Left lung (tissue), 10 donors: ENCODE results near the gene DEGS1. TPM values are rescaled to one million over a fixed set of nuclear protein-coding genes. Genes with fewer than 3 reads are reported as not detected.

Experiments used
- ATAC-seq: fragments of 200-7000 bp; cut with Tn5 transposase; one replicate; pipeline ENCODE4 v1.9.1; 2020; ENCODE audit warnings: moderate library complexity
- DNase-seq, 4 donors: peaks; one replicate each; pipeline ENCODE4 v3.0.0-alpha.2; 2013 to 2020
- H3K27ac ChIP-seq, 2 donors: fragments of 200-600 bp; sonication (generic) in 1 of 2; one replicate each; pipeline versions ENCODE4 v1.5.0 to v1.8.0; 2020 to 2021
- H3K27me3 ChIP-seq, 2 donors: fragments of 200-600 bp; sonication (generic) in 1 of 2; one replicate each; pipeline versions ENCODE4 v1.5.0 to v1.8.0; 2020 to 2021
- H3K36me3 ChIP-seq, 2 donors: fragments of 200-600 bp; sonication (generic) in 1 of 2; one replicate each; pipeline versions ENCODE4 v1.5.0 to v1.8.0; 2020 to 2021
- H3K4me1 ChIP-seq, 2 donors: fragments of 200-600 bp; one replicate each; pipeline ENCODE4 v1.8.0; 2021
- H3K4me3 ChIP-seq, 2 donors: fragments of 200-600 bp; sonication (generic) in 1 of 2; one replicate each; pipeline versions ENCODE4 v1.5.0 to v1.8.0; 2020 to 2021; ENCODE audit warnings: mild to moderate bottlenecking in 1 of 2
- H3K9me3 ChIP-seq, 2 donors: fragments of 200-600 bp; sonication (generic) in 1 of 2; one replicate each; pipeline versions ENCODE4 v1.5.0 to v1.8.0; 2020 to 2021
- intact Hi-C, 2 donors: fragments of 100-400 bp; cut with DNase I; formaldehyde crosslinking; loops; one replicate each; pipeline versions ENCODE4 v1.11.2 to v1.14.2; 2022
- polyA plus RNA-seq, 6 donors: library from polyadenylated mRNA; unstranded; fragments of 120-200 nt; gene quantifications; one replicate each; pipeline ENCODE4 v1.2.1, GENCODE V29; 2013; ENCODE audit not compliant: insufficient read length in 6 of 6
- total RNA-seq, 2 donors: library from RNA; stranded (reverse); fragmentation: NEBNext Ultra II Directional; extraction: Animal tissue kit (Norgen Biotek cat#: 25700); gene quantifications; one replicate each; pipeline ENCODE4 v1.2.1, GENCODE V29; 2021
- TF ChIP-seq, protein P1 (sequence below), 2 donors: fragments of 200-600 bp; sonication (generic) in 1 of 2; IDR thresholded peaks; one replicate each; pipeline versions ENCODE4 v1.5.0 to v1.8.0; 2021; ENCODE audit warnings: antibody characterized with exemption in 2 of 2
- donor health status: DM: no; HTN: yes; CAD: no.
- donor health status: DM: no; HTN: no; CAD: no.

DEGS1 gene
- total and polyA plus RNA-seq, 8 donors, result 51.2 to 92.2 (median 60.8) TPM

DNA sequence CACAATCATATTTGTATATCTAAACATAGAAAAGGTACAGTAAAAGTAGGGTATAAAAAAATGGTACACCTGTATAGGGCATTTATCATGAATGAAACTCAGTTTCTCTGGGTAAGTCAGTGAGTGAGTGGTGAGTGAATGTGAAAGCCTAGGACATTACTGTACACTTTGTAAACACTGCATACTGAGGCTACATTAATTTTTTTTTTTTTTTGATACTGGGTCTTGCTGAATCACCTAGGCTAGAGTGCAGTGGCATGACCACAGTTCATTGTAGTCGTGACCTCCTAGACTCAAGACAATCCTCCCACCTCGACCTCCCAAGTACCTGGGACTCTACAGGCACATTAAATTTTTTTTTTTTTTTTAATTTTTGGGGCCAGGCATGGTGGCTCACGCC, 41.3 kb upstream of the DEGS1 start:
- H3K36me3 ChIP-seq, result peaks cover 0 to 78% of the 10 kb centered on the region in 2 donors
- intact Hi-C loops, result no loop called here

GRCh38 chr1:224149709-224150108, 33.3 kb upstream of the DEGS1 start:
- intact Hi-C loops, result no loop called here
- no peak for ATAC-seq
- Histone ChIP-seq H3K4me3 (no peak overlapping the region), H3K27me3 (no peaks in the 10 kb centered on the region), H3K4me1 (no peaks in the 10 kb centered on the region), H3K36me3 (peaks cover 0 to 27% of the 10 kb centered on the region in 2 donors), H3K9me3 (no peaks in the 10 kb centered on the region), H3K27ac (no peak overlapping the region)
- DNase-seq, result no peak
- TF ChIP-seq, protein P1, sequence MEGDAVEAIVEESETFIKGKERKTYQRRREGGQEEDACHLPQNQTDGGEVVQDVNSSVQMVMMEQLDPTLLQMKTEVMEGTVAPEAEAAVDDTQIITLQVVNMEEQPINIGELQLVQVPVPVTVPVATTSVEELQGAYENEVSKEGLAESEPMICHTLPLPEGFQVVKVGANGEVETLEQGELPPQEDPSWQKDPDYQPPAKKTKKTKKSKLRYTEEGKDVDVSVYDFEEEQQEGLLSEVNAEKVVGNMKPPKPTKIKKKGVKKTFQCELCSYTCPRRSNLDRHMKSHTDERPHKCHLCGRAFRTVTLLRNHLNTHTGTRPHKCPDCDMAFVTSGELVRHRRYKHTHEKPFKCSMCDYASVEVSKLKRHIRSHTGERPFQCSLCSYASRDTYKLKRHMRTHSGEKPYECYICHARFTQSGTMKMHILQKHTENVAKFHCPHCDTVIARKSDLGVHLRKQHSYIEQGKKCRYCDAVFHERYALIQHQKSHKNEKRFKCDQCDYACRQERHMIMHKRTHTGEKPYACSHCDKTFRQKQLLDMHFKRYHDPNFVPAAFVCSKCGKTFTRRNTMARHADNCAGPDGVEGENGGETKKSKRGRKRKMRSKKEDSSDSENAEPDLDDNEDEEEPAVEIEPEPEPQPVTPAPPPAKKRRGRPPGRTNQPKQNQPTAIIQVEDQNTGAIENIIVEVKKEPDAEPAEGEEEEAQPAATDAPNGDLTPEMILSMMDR (IDR thresholded peaks at IDR 0.05), result no peak

More for the DNA sequence above, 41.3 kb upstream of the DEGS1 start:
- Histone ChIP-seq H3K27ac (no peak overlapping the region), H3K4me3 (no peak overlapping the region), H3K9me3 (no peaks in the 10 kb centered on the region), H3K4me1 (no peaks in the 10 kb centered on the region), H3K27me3 (no peaks in the 10 kb centered on the region)
- no peak for DNase-seq
- no peak for ATAC-seq
- TF ChIP-seq, protein P1 (IDR thresholded peaks at IDR 0.05), result no peak

GRCh38 chr1:224151117-224151516, 31.9 kb upstream of the DEGS1 start:
- intact Hi-C loops, result no loop called here
- TF ChIP-seq, protein P1 (IDR thresholded peaks at IDR 0.05), result no peak
- Histone ChIP-seq H3K36me3 (peaks cover 0 to 19% of the 10 kb centered on the region in 2 donors), H3K27ac (no peak overlapping the region), H3K4me1 (no peaks in the 10 kb centered on the region), H3K4me3 (no peak overlapping the region), H3K27me3 (no peaks in the 10 kb centered on the region), H3K9me3 (no peaks in the 10 kb centered on the region)
- no peak for ATAC-seq
- no peak for DNase-seq

DNA sequence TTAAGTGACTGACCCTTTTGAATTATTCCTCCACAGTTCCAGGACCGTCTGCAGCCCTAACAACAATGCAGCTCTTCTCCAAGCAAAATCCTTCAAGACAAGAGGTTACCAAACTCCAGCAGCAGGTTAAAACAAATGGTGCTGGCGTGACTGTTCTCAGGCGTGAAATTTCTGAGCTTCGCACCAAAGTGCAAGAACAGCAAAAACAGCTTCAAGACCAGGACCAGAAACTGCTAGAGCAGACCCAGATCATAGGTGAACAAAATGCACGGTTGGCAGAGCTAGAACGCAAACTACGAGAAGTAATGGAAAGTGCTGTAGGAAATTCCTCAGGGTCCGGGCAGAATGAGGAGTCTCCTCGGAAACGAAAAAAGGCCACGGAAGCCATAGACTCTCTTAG, 25.7 kb upstream of the DEGS1 start:
- no peak overlapping the region for H3K4me3 ChIP-seq
- intact Hi-C loops, result no loop called here
- no peaks in the 10 kb centered on the region for H3K9me3 ChIP-seq
- H3K27ac ChIP-seq, result no peak overlapping the region
- no peak for DNase-seq
- no peak for ATAC-seq
- peaks cover 0 to 57% of the 10 kb centered on the region in 2 donors for H3K36me3 ChIP-seq
- peaks cover 0 to 2% of the 10 kb centered on the region in 2 donors for H3K4me1 ChIP-seq
- no peaks in the 10 kb centered on the region for H3K27me3 ChIP-seq
- TF ChIP-seq, protein P1 (IDR thresholded peaks at IDR 0.05), result no peak

DNA sequence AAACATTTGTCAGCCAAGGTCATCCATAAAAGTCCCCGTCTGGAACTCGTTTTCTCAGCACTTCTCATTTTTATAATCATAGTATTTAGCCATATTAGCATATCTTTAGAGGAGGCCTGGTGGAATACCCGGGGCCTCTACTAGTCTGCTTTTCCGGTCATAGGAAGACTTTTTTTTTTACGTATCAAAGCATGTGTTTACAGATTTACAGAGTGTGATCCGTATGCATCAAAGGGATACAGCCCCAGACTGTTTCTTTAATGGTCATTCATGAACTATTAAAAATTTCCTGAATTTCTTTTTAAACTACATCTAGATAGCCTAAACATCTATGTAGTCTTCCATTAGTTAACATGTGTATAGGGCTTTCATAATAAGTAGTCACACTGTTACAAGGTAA, 23.5 kb upstream of the DEGS1 start:
- H3K36me3 ChIP-seq, result peaks cover 0 to 46% of the 10 kb centered on the region in 2 donors
- H3K27me3 ChIP-seq, result no peaks in the 10 kb centered on the region
- H3K9me3 ChIP-seq, result no peaks in the 10 kb centered on the region
- no peak for ATAC-seq
- H3K4me3 ChIP-seq, result no peak overlapping the region
- peaks cover 2 to 3% of the 10 kb centered on the region in 2 donors for H3K4me1 ChIP-seq
- TF ChIP-seq, protein P1 (IDR thresholded peaks at IDR 0.05), result no peak
- DNase-seq, result peak in 2 of 4 donors; percentile 38 to 52
- intact Hi-C loops, result no loop called here
- no peak overlapping the region for H3K27ac ChIP-seq
